ENCODE measurements around the gene RBM34.
"Not testable (repeated sequence)": the region's sequence is repeated elsewhere in the genome, so short reads cannot be mapped to it uniquely, and the experiment has no call there.

Gene RBM34

GRCh38 chr1:235102993-235103411 is 58.0 kb downstream of the RBM34 start:
- TF ChIP-seq, protein P1, sequence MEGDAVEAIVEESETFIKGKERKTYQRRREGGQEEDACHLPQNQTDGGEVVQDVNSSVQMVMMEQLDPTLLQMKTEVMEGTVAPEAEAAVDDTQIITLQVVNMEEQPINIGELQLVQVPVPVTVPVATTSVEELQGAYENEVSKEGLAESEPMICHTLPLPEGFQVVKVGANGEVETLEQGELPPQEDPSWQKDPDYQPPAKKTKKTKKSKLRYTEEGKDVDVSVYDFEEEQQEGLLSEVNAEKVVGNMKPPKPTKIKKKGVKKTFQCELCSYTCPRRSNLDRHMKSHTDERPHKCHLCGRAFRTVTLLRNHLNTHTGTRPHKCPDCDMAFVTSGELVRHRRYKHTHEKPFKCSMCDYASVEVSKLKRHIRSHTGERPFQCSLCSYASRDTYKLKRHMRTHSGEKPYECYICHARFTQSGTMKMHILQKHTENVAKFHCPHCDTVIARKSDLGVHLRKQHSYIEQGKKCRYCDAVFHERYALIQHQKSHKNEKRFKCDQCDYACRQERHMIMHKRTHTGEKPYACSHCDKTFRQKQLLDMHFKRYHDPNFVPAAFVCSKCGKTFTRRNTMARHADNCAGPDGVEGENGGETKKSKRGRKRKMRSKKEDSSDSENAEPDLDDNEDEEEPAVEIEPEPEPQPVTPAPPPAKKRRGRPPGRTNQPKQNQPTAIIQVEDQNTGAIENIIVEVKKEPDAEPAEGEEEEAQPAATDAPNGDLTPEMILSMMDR (conservative IDR thresholded peaks at IDR 0.05; ENCODE audit: low read depth), result no peak
- H3K27ac ChIP-seq, result no peak overlapping the region
- ChIA-PET POLR2A (ENCODE audit: low non-redundant PET) (no interaction called here), CTCF (no interaction called here)
- no peak for DNase-seq (ENCODE audit: low spot score)

- TF ChIP-seq, protein P1 (conservative IDR thresholded peaks at IDR 0.05; ENCODE audit: low read depth), result no peak
- H3K27ac ChIP-seq, result no peak overlapping the region
- ChIA-PET POLR2A (ENCODE audit: low non-redundant PET) (no interaction called here), CTCF (interaction anchor here (0.7 kb wide), 1 partner anchor 10 kb away, joined by 3 read pairs; no protein-coding TSS in a partner anchor)
- DNase-seq (ENCODE audit: low spot score), result no peak
Observed at GRCh38 chr1:235102259-235102582, 58.8 kb downstream of the RBM34 start.

DNA sequence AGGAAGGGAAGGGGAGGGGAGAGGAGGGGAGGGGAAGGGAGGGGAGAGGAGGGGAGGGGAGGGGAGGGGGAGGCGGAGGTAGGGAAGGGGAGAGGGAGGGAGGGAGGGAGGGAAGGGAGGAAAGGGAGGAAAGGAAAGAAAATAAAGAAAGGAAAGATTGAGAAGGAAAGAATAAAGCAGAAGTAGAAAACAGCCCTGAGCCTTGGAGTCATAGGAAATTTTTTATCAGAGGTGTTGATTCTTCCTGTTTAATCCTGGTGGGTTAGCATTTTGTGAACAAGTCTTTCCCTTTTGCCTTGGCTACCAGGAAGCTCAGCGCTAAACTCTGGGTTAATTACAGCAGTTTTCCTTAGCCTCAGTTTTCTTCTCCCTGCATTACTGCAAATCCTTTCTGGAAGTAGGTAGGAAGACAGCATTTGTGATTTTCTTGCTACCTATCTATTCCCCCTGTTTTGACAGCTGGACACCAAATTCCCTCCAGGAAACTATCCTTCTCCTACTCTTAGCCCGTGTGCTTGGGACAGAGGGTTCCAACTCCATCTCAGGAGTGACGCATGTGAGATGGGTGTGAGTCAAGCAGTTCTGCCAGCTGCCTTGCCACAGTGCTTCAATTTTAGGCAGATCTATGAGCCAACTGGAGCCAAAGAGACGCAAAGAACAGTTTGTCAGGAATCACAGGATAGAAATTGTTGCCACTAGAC is 59.3 kb downstream of the RBM34 start:
- ChIA-PET POLR2A (ENCODE audit: low non-redundant PET) (no interaction called here), CTCF (interaction anchor here (0.7 kb wide), 1 partner anchor 11 kb away, joined by 3 read pairs; no protein-coding TSS in a partner anchor)
- no peak for DNase-seq (ENCODE audit: low spot score)
- H3K27ac ChIP-seq, result no peak overlapping the region
- TF ChIP-seq, protein P1 (conservative IDR thresholded peaks at IDR 0.05; ENCODE audit: low read depth), result no peak

DNA sequence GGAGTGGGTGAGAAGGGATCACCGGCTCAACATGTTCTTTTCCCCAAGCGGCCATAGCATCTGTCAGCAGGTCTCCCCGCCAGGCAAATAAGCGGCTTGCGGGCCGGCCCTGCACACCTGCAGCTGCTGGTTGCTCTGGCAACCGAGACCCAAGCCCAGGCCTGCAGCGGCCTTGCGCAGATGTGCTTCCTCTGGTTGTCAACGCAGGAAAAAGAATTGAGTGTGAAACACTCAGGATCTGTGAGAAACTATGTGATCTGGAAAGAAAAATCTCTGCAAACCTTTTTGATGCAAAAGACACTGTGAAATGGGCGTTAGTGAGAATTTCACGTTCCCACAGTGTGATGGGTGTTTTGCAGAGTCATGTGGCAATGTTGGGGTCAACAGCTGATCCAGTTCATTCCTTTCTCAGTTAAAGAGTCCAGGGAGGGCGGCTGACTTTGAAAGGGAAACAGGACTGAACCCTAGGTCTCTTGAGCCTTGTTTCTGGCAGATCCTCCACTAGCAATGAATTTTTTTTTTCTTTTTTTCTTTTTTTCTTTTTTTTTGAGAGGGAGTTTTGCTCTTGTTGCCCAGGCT is 60.8 kb downstream of the RBM34 start:
- CTCF ChIA-PET, result no interaction called here
- DNase-seq (ENCODE audit: low spot score), result no peak
- TF ChIP-seq, protein P1 (conservative IDR thresholded peaks at IDR 0.05; ENCODE audit: low read depth), result no peak
- 0 out of 2 replicates have a peak overlapping the region, but pooled peaks have one; percentile 6 for H3K27ac ChIP-seq
- POLR2A ChIA-PET (ENCODE audit: low non-redundant PET), result no interaction called here

GRCh38 chr1:235098991-235099390 is 62.1 kb downstream of the RBM34 start:
- POLR2A ChIA-PET (ENCODE audit: low non-redundant PET), result no interaction called here
- CTCF ChIA-PET, result no interaction called here

GRCh38 chr1:235098547-235098946 is 62.5 kb downstream of the RBM34 start:
- DNase-seq (ENCODE audit: low spot score), result no peak
- ChIA-PET CTCF (no interaction called here), POLR2A (ENCODE audit: low non-redundant PET) (no interaction called here)
- TF ChIP-seq, protein P1 (conservative IDR thresholded peaks at IDR 0.05; ENCODE audit: low read depth), result no peak
- no peak overlapping the region for H3K27ac ChIP-seq

More at GRCh38 chr1:235098991-235099390, 62.1 kb downstream of the RBM34 start:
- no peak for DNase-seq (ENCODE audit: low spot score)
- H3K27ac ChIP-seq, result no peak overlapping the region
- TF ChIP-seq, protein P1 (conservative IDR thresholded peaks at IDR 0.05; ENCODE audit: low read depth), result no peak

DNA sequence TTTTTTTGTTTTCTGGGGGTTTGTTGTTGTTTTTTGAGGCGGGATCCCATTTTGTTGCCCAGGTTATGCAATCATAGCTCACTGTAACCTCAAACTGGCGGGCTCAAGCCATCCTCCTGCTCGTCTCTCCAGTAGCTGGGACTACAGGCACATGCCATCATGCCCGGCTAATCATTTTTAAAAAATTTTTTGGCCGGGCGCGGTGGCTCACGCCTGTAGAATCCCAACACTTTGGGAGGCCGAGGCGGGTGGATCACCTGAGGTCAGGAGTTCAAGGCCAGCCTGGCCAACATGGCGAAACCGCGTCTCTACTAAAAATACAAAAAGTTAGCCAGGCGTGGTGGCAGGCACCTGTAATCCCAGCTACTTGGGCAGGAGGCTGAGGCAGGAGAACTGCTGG is 63.5 kb downstream of the RBM34 start:
- DNase-seq (ENCODE audit: low spot score); H3K27ac ChIP-seq; POLR2A ChIA-PET (ENCODE audit: low non-redundant PET): not testable (repeated sequence)
- CTCF ChIA-PET, result interaction anchor here (0.7 kb wide), 1 partner anchor 22 kb away, joined by 4 read pairs; no protein-coding TSS in a partner anchor
